Measurements from ENCODE around the gene BGN. TPM values are rescaled to one million over a fixed set of nuclear protein-coding genes. Genes with fewer than 3 reads are reported as not detected.

The BGN gene
- total RNA-seq, 1 experiment from 2014 or later: 1.2 TPM

DNA sequence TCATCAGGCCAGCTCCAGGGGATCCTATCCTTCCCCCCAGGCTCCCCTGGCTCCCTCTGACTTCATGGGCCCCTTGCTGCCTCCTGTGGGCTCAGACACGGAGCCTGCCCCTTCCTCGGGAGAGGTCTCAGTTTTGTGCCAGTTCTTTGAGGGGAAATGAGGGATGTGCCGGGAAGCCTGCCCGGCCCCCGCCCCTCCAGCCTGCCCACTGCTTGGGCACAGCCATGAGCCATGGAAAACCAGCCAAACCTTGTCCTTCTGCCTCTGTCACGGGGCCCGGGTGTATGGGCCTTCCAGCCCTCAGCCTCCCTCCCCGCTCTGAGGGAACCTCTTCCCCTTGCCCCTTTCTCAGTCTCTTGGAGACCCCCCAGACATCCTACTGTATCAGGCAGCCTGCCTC, 6.8 kb downstream of the BGN start:
- Histone ChIP-seq H4K20me1 (ENCODE audit: control insufficient read depth, insufficient read depth, insufficient read length) (no peaks in the 10 kb centered on the region), H4K91ac (ENCODE audit: insufficient read length, low read depth, low read length) (no peak overlapping the region), H4K5ac (ENCODE audit: insufficient read length, low read depth, low read length) (no peak overlapping the region), H2AK5ac (ENCODE audit: insufficient read length, low read length) (no peak overlapping the region), H3K18ac (ENCODE audit: insufficient read length, low read depth, low read length) (no peak overlapping the region), H3K4me2 (ENCODE audit: insufficient read depth, insufficient read length, low read length) (no peak overlapping the region), H2BK5ac (ENCODE audit: insufficient read length, low read length) (no peak overlapping the region), H2BK12ac (ENCODE audit: insufficient read length, low read depth, low read length) (no peak overlapping the region), H3K79me2 (ENCODE audit: insufficient read depth, low read length) (no peaks in the 10 kb centered on the region), H3K9ac (ENCODE audit: extremely low read depth, insufficient read length, low read length) (no peak overlapping the region), H3K9me3 (ENCODE audit: control insufficient read depth, low read depth, low read length) (peaks cover 25% of the 10 kb centered on the region), H3K4me1 (ENCODE audit: insufficient read depth, low read length) (no peaks in the 10 kb centered on the region), H3K56ac (ENCODE audit: insufficient read length, low read depth, low read length) (no peak overlapping the region), H2BK120ac (ENCODE audit: low read depth, low read length, poor library complexity, severe bottlenecking) (no peak overlapping the region), H3T11ph (ENCODE audit: low read length) (no peak overlapping the region), H3K14ac (ENCODE audit: insufficient read depth, low read length) (no peak overlapping the region; the same call in 1 of the 2 replicates), H3K27me3 (ENCODE audit: insufficient read depth, low read length) (no peaks in the 10 kb centered on the region), H3K27ac (ENCODE audit: insufficient read length, low read depth, low read length) (no peak overlapping the region), H4K8ac (replicated peaks; ENCODE audit: insufficient read length, low read depth, low read length) (no peak overlapping the region), H3K23ac (ENCODE audit: insufficient read length, low read depth, low read length) (no peak overlapping the region), H2BK15ac (ENCODE audit: low read depth, low read length) (no peak overlapping the region), H3K4ac (ENCODE audit: low read depth, low read length) (no peak overlapping the region), H3K79me1 (ENCODE audit: insufficient read depth, low read depth, low read length, poor library complexity, severe bottlenecking) (no peaks in the 10 kb centered on the region), H2BK20ac (ENCODE audit: low read depth, low read length, poor library complexity, severe bottlenecking) (no peak overlapping the region), H3K23me2 (ENCODE audit: insufficient read length, low read depth, low read length, poor library complexity, severe bottlenecking) (no peaks in the 10 kb centered on the region), H2AFZ (ENCODE audit: low read length) (no peak overlapping the region)
- peaks cover 4% of the 10 kb centered on the region for H3K27me3 Mint-ChIP-seq (ENCODE audit: low read depth)
- H3K27ac Mint-ChIP-seq: no peak overlapping the region
- H3K4me3 Mint-ChIP-seq: no peak overlapping the region; a peak in 1 of 5 replicates
- TF ChIP-seq CTCF (conservative IDR thresholded peaks at IDR 0.05): no peak
- peaks cover 48 to 58% of the 10 kb centered on the region in 2 experiments for H3K9me3 Mint-ChIP-seq
- peaks cover 6 to 8% (median 8%) of the 10 kb centered on the region in 3 experiments; a peak in 5 of 7 replicates for H3K36me3 Mint-ChIP-seq (ENCODE audit: insufficient read depth in 1 of 3, low read depth in 3 of 3)
- WGBS (ENCODE audit: extremely low coverage, insufficient read length, low lambda C conversion rate): no CpG with 5 or more reads among the region's 8 CpGs
- H3K4me1 Mint-ChIP-seq: no peaks in the 10 kb centered on the region
- DNase-seq: no peak
